GM18499 (cell line): Measurements from ENCODE around the gene LRRC4C.
"Not testable (repeated sequence)": the region's sequence is repeated elsewhere in the genome, so short reads cannot be mapped to it uniquely, and the experiment has no call there.

Experiments used
- ATAC-seq: cut with Tn5 transposase; IDR thresholded peaks from one replicate; pipeline ENCODE4 v1.9.1; 2021; ENCODE audit warnings: moderate number of reproducible peaks; ENCODE audit not compliant: insufficient read depth, unreplicated experiment

Gene LRRC4C

GRCh38 chr11:40227730-40228129, 1231.7 kb downstream of the LRRC4C start:
- ATAC-seq: peak; percentile 52

DNA sequence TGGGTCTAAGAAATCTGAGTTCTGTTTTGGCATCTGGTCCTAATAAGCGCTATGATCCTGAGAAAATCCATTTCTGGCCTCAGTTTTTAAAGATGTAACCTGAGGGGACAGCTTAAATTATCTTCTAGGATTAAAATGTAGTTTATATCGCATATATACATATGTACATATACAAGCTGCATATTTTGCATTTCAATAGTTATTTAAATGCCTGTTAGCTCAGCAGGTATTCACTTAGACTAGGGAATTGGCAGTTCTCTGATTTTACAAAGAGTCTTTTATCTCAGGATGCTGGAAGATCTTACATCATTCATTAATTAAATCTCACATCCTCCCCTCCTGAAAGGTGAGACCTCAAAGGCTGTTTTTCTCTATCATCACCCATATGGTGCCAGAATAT, 1232.8 kb downstream of the LRRC4C start:
- ATAC-seq: no peak

DNA sequence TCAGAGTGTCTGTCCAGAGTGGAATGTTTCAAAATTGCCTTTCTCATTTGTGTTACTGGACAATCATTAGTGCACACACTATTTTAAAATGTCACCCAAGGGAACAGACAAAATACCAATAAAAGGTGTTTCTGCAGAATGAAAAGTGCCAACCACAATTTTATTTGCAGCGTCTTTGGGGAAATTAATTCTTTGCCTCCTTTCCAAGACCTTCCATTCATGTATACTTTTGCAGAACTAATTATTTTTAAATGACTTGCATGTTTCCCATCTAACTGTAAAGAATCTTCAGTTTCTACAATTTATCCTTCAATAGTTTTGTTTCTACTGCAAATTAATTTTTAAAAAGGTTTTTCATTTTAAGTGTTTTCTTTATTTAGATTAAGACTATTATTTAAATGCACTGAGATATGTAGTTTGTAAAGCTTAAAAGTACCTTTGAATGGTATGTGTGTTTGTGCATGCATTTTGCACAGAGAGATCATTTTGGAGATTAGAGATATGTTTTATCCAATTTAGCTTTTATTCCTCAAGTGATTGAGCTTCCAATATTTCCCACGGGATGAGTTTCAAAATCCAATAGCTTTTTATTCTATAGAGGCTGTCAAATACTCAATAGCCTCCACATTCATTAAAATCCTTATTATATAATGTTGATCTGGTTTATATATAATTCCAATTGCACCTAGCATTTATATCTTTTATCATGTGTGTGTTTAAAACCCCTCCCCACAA, 1235.7 kb downstream of the LRRC4C start:
- no peak for ATAC-seq

DNA sequence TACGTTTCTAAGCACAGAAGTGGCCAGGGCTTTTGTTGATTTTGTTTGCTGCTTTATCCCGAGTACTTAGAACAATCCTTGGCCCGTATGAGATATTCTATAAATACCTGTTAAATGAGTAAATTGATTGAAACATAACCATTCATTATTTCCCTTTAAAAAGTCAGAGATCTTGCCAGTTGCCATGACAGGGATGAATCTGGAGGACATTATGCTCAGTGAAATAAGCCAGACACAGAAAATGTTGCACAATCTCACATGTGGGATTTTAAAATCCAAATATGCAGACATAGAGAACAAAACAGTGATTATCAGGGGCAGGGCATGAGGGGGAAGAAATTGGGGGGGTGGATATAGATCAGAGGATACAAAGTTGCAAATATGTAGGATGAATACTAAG, 1240.1 kb downstream of the LRRC4C start:
- ATAC-seq: no peak

- no peak for ATAC-seq
These were observed 1243.9 kb downstream of the LRRC4C start for GRCh38 chr11:40215556-40215955.

DNA sequence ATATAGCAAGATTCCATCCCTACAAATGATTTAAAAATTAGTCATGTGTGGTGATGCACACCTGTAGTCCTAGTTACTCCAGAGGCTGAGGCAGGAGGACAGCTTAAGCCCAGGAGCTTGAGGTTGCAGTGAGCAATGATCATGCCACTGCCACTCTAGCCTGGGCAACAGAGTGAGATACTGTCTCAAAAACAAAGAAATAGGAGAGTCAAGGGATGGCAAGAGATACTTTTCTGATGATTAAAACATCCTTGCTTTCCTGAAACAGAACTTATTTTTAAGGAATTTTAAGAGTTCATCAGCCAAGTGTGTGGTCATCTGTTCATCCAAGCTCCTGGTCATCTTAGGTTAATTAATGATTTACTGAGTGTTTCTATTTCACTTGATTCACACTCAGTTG, 1252.0 kb downstream of the LRRC4C start:
- no peak for ATAC-seq

DNA sequence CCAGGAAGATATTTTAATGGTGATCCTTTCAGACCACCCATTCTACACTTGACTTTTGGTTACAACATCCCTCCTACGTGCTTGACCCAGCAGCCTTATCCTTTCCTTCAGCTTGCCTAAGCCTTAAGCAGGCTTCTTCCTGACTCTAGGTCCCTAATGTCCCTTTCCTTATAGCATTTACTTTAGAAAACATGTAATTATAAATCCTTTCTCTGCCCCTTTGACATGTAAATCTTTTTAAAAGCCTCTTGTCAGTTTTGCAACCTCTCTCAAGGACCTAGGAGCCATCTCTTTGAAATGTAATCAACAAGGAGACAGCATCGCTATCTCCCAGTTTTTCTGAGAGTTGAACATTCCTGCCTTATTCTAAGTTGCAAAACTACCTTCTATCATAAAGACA, 1255.2 kb downstream of the LRRC4C start:
- no peak for ATAC-seq

- ATAC-seq: no peak
These were observed 1255.8 kb downstream of the LRRC4C start for GRCh38 chr11:40203606-40204005.

DNA sequence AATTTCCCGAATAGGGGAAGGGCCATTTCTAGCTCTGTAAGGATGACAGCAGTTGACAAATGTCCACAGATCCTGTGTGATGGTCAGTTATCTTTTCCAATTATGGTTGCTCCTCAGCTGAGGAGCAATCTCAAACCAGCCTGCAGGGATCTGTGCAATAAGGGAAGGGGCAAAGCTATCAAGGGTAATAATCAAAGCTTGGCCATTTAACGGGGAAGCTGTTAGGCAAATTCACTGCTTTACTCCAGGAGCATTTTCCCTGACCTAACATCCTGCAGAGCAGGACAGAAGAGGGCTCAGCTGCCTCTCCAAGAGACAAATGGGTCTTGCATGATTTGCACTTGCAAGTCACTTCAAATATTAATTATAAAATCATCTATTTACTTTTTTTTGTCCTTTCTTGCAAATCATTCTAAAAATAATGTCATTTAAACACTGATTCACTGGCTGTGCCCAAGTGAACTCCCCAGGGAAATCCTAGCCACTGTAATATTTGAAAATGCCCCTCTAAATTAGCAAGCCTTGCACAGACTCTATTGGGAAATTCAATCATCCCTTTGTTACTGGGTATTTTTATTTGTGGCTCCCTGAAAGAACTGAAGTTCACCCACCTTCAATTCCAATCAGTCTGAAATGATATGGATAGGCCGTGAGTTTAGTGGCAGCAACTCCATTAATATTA, 1256.7 kb downstream of the LRRC4C start:
- ATAC-seq: no peak

- ATAC-seq: not testable (repeated sequence)
These were observed 1266.9 kb downstream of the LRRC4C start for GRCh38 chr11:40192590-40192989.

GRCh38 chr11:40190294-40190693, 1269.2 kb downstream of the LRRC4C start:
- ATAC-seq: no peak

DNA sequence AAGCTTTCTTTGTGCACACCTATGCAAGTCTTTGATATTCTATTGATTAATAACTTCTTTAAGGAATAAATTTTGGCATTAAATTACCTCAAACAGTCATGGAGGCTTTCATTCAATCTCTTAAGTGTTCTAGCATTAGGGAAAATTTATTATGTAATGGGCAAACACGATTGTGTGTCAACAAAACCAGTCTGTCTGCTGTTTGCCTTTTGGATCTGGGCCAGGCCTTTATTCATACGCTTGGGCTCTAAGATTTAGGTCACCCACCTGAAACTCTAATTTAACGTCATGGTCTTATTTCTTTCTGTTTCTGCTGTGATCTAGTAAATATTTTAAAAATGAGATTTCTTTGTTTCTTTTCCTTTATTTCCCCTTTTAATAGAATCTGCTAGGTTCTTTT, 1270.6 kb downstream of the LRRC4C start:
- ATAC-seq: no peak

DNA sequence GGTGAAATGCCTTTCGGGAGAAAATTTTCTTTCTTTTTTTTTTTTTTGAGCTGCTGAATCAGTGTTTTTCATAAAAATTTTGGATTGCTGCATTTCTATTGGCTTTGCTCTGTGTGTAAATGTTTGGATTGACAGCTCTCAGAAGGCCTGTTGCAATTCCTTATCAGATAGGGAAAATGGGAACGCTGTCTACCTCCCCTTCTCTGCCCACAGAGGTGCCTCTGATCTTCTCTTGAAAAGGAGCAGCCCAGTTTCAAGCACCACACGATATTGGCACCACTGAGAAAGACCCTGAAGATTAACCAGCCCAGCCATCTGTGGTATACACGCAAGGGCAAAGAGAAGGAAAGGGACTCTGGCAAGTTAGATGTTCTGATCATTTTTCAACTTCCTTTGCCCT, 1272.2 kb downstream of the LRRC4C start:
- no peak for ATAC-seq

- ATAC-seq: no peak
These were observed 1272.8 kb downstream of the LRRC4C start for GRCh38 chr11:40186437-40187263.

DNA sequence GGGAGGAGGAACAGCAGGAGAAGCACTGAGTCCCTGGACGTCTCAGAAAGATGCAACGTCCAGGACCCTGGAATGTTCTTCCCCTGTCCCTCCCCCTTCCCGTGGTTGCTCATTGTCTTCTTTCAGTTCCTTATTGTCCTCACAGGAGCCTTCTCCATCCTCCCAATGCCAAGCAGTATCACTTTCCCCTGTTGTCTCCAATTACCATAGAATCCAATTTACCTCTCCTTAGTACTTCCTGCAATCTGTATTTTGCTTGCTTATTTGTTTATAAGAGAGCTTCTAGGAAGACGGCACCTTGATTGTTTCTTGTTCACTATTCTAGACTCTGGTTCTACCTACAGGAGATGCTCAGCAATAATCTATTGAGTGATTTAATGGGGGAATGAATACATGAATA, 1273.7 kb downstream of the LRRC4C start:
- ATAC-seq: no peak

GRCh38 chr11:40183073-40184064, 1276.1 kb downstream of the LRRC4C start:
- ATAC-seq: no peak

DNA sequence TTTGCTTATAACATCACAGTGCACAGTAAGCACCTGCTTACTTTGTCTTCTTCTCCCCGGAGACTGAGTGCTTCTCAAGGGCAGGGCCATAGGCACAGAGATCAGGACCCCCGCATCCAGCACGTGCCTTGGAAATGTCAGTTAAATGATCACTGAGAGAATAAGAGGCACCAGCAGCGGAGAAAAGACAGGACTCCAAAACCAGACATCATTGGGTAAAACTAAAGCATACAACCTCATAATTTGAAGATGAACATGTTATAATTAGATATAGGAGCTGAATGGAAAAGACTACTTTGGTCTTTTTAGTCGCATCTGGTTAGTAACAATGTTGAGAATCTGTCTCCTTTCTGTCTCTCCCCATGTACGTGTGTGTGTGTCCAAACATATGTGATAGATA, 1279.9 kb downstream of the LRRC4C start:
- ATAC-seq: no peak

DNA sequence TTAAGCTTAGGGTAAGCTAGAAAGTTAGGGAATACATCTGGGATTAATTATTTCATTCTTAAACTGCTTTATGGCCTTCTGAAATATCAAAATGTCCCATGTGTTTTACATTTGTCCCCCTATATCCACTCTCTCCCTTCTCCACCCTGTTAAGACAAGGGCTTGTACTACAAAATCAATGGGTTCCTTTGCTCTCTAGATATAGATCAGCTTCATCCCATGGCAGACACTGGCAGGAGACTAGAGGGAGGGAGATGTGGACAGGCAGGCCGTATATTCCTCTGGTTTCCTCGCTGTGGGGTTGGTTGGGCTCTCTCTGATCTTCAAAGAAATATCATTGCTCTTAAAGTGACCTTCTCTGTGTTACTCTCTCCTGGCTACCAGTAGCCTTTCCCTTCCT, 1281.0 kb downstream of the LRRC4C start:
- ATAC-seq: no peak

- no peak for ATAC-seq
These were observed 1283.5 kb downstream of the LRRC4C start for GRCh38 chr11:40175980-40176379.

DNA sequence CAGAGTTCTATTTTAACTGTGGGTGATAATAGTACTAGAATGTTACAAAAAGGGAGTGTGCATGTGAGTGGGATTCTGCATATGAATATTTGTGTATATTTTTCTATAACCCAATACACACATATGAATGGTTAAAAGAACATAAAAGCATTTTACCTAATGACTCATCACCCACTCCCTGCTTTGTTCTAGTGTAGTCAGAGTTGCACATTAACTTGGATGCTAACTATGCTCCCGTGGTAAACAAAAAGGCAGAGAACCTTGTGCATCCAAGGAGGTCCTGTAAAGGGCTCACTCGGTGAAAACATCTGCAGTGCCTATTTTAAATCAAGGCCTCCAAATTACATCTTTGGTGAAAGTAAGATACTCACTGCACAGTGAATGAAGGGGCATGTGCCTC, 1289.4 kb downstream of the LRRC4C start:
- ATAC-seq: no peak
